HG02938 (cell line): ENCODE measurements around the gene KIF21A.

Experiments used
- ATAC-seq: cut with Tn5 transposase; IDR thresholded peaks from one replicate; pipeline ENCODE4 v1.9.1; 2021; ENCODE audit warnings: mild to moderate bottlenecking, moderate library complexity; ENCODE audit not compliant: unreplicated experiment

The KIF21A gene

DNA sequence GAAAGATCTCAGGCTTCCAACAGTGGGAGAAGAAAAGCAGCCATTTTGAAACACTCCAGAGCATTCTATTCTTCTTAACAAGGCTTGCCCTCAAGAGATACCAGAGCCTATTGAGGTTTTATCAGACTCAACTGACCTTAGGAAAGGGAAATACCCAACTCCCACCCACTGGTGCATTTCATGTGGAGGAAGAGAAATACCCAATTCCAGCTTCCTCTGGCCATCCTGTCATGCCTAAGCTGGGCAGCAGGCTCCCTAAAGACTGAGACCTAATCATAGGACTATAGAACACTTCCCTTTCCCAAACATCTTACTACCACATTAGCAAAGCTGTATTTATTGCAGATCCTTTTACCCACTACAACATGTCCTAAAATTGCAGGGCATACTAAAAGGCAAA, 164.5 kb downstream of the KIF21A start:
- ATAC-seq = no peak

GRCh38 chr12:39277416-39277815, 165.5 kb downstream of the KIF21A start:
- ATAC-seq = peak; percentile 46

- ATAC-seq = no peak
These were observed 167.1 kb downstream of the KIF21A start for GRCh38 chr12:39275846-39276245.

DNA sequence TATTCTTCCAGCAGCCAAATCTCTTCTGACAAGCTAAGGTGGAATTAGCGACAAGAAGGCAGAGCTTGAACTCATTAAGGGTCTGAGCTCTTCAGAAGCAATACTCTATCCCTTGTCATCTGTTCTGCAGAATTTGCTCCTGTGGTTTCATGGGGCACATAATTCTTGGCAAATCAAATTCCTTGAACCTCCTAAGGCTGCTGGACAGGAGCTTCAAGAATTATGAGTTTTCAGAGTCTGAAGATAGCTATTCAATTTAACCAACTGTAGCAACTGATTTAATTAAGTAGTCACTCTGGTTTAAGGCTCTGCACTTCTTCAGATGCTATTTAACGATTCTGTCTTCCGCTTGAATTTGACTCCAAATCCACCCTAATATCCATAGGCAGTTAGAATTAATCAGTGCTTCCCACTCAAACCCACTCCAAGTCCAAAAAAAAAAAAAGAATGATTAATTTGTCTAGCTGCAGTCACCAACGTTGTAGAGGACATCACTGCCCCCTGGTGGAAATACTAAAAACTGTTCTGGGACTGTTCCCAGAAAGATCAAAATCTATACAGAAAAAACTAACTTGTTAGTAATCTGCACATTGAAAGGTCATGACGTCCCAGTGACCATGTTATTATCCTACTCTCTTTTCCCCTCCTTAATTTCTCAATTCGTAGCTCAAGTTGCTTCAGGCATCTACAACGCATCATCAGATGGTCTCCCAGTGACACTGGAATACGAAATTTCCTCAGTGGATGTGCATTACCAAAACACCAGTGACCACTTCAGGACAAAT, 169.9 kb downstream of the KIF21A start:
- no peak for ATAC-seq

GRCh38 chr12:39269492-39269891, 173.4 kb downstream of the KIF21A start:
- no peak for ATAC-seq

GRCh38 chr12:39267886-39268285, 175.0 kb downstream of the KIF21A start:
- no peak for ATAC-seq

GRCh38 chr12:39252628-39253027, 190.3 kb downstream of the KIF21A start:
- ATAC-seq = no peak
